IPS-18a (cell line): ENCODE results near the gene CHRDL1.

Experiments used
- H3K27ac ChIP-seq: one replicate; pipeline ENCODE4 v1.5.1; 2013; ENCODE audit warnings: low read length
- H3K27me3 ChIP-seq: one replicate; pipeline ENCODE4 v1.6.1; 2013; ENCODE audit warnings: mild to moderate bottlenecking, low read length; ENCODE audit not compliant: control insufficient read depth, insufficient read depth
- H3K36me3 ChIP-seq: one replicate; pipeline ENCODE4 v1.6.1; 2013; ENCODE audit warnings: low read depth, low read length; ENCODE audit not compliant: control insufficient read depth
- H3K4me1 ChIP-seq: one replicate; pipeline ENCODE4 v1.6.1; 2013; ENCODE audit warnings: low read depth, low read length; ENCODE audit not compliant: control insufficient read depth
- H3K4me3 ChIP-seq: one replicate; pipeline ENCODE4 v1.5.1; 2013; ENCODE audit warnings: low read length
- H3K9ac ChIP-seq: one replicate; pipeline ENCODE4 v1.6.1; 2013; ENCODE audit warnings: mild to moderate bottlenecking, low read length, moderate library complexity
- H3K9me3 ChIP-seq: one replicate; pipeline ENCODE4 v1.6.1; 2013; ENCODE audit warnings: low read depth, low read length; ENCODE audit not compliant: control insufficient read depth

The CHRDL1 gene

DNA sequence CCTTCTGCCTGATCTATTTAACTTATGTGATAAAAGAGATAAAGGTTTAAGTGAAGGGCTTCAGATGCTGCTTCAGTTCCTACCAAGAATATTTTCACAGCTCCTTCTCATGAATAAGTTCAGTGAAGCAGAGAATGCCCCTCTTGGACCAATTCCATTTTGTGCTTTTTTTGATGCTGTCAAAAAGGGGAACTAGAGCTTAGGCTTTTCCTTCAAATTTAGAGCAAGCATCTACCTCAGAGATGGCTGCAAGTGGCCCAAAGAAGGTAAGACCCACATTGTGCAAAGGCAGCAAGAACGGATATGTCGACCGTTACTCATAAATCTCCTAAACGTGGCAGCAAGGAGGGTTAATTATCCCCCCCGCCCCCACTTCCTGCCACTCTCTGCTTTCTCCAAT is 4.5 kb downstream of the CHRDL1 start:
- H3K9ac ChIP-seq, result no peak overlapping the region
- H3K4me1 ChIP-seq, result peaks cover 10% of the 10 kb centered on the region
- no peaks in the 10 kb centered on the region for H3K36me3 ChIP-seq
- no peaks in the 10 kb centered on the region for H3K9me3 ChIP-seq
- no peak overlapping the region for H3K4me3 ChIP-seq
- H3K27ac ChIP-seq, result no peak overlapping the region
- H3K27me3 ChIP-seq, result peaks cover 8% of the 10 kb centered on the region

DNA sequence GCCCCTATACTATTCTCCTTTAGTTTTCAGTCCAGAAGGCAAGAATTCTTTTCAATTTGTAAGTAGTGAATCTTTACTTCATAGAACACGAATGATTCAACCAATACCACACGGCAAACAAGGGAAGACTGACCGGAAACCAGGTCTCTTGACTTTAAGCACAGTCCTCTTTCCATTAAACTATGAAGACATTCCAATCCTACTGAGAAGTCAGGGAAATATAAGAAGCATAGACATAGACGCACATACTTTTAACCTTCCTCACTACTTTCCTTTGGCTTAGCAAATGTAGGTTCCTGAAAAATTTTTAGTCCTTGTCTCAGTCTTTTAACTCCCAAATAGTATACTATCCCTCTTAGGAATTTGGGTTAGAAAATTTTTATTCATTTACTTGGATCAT is 9.1 kb downstream of the CHRDL1 start:
- H3K9me3 ChIP-seq, result no peaks in the 10 kb centered on the region
- no peaks in the 10 kb centered on the region for H3K27me3 ChIP-seq
- H3K27ac ChIP-seq, result no peak overlapping the region
- no peak overlapping the region for H3K9ac ChIP-seq
- no peaks in the 10 kb centered on the region for H3K4me1 ChIP-seq
- H3K36me3 ChIP-seq, result no peaks in the 10 kb centered on the region
- no peak overlapping the region for H3K4me3 ChIP-seq

DNA sequence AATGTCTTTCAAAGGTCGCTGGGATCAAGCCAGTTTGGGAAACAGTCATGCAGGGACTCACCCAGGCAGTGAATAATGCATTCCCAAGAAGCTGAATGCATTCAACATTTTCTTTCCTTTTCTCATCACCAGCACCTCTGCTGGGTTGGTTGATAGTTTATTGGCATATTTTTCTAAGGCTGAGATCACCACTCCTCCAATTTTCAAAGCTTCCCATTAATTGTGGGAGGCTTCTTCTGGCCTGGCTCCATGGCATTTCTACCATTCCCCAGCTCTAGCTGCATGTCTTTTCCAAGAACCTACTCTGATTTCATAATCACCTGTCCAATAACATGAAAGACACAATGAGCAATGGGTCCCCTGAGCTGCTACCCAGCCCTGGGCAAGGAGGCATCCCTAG is 35.8 kb downstream of the CHRDL1 start:
- Histone ChIP-seq H3K36me3 (no peaks in the 10 kb centered on the region), H3K9me3 (peaks cover 3% of the 10 kb centered on the region), H3K4me1 (no peaks in the 10 kb centered on the region), H3K27me3 (no peaks in the 10 kb centered on the region), H3K4me3 (no peak overlapping the region), H3K9ac (no peak overlapping the region), H3K27ac (no peak overlapping the region)

DNA sequence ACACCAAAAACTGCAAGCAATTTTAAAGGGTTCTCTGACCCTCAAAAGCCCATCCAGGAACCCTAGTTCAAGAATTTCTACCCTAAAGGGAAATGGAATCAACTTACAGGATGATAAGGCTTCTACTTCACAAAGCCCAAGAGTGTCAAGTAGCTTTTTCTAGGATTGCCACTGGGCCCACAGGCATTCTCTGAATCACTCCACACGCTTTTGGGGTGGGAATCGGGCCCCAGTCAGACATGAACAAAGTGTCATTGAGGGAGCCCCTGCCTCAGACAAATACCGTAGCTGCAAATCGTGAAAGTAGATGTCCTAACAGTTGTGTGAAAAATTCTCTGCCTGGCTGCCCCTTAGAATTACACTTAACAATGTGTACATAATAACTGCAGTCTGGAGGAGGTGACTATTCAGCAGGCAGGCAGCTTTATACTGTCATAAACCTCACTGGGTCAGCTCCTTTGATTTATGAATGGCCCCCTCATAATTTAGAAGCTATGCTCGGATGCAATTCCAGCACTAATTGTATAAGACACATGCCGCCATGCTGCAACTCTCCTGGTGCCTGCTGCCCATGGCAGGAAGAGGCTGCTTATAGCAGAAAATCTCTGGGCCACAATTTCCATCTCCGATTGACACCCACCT is 36.7 kb downstream of the CHRDL1 start:
- H3K36me3 ChIP-seq, result no peaks in the 10 kb centered on the region
- no peaks in the 10 kb centered on the region for H3K4me1 ChIP-seq
- no peaks in the 10 kb centered on the region for H3K9me3 ChIP-seq
- no peak overlapping the region for H3K4me3 ChIP-seq
- no peak overlapping the region for H3K9ac ChIP-seq
- no peak overlapping the region for H3K27ac ChIP-seq
- no peaks in the 10 kb centered on the region for H3K27me3 ChIP-seq

DNA sequence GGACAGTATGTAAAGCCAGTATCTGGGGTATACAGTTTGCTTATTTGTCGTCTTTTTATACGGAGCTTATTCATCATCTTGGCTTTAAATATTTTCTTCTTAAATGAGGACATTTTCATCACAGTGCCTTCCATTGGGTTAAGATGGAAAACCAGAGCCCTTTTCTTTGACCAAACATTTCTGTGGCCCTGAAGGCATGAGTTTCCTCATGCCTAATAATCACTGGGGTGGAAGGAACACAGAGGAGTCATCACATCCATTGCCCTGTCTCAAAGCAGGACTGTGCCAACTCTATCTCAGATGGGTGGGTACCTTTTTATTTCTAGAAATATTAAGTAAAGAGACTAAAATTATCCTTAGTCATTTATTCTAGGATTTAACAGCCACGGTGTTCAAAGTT is 40.0 kb downstream of the CHRDL1 start:
- Histone ChIP-seq H3K9ac (no peak overlapping the region), H3K27ac (no peak overlapping the region), H3K36me3 (no peaks in the 10 kb centered on the region), H3K27me3 (no peaks in the 10 kb centered on the region), H3K4me1 (no peaks in the 10 kb centered on the region), H3K4me3 (no peak overlapping the region), H3K9me3 (no peaks in the 10 kb centered on the region)

DNA sequence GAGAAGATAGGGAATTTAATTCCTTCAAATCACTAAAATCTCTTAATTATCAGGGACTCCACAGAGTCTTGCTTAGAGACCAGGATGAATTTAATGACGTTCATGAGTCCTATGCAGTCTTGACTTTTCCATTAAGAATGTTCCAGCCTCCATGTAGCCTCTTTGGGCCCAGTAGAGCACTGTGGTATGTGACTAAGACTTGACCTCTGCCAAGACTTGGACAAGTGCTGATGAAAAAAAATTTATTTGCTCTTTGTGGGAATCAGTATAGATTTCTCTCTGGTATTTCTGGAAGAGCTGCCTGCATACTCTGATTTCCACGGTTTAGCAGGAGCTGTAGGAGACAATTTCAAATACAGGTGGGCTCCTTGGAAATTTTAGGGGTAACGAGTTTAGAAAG is 40.6 kb downstream of the CHRDL1 start:
- no peak overlapping the region for H3K4me3 ChIP-seq
- H3K4me1 ChIP-seq, result peaks cover 4% of the 10 kb centered on the region
- no peak overlapping the region for H3K9ac ChIP-seq
- H3K36me3 ChIP-seq, result no peaks in the 10 kb centered on the region
- no peak overlapping the region for H3K27ac ChIP-seq
- H3K9me3 ChIP-seq, result no peaks in the 10 kb centered on the region
- H3K27me3 ChIP-seq, result no peaks in the 10 kb centered on the region

DNA sequence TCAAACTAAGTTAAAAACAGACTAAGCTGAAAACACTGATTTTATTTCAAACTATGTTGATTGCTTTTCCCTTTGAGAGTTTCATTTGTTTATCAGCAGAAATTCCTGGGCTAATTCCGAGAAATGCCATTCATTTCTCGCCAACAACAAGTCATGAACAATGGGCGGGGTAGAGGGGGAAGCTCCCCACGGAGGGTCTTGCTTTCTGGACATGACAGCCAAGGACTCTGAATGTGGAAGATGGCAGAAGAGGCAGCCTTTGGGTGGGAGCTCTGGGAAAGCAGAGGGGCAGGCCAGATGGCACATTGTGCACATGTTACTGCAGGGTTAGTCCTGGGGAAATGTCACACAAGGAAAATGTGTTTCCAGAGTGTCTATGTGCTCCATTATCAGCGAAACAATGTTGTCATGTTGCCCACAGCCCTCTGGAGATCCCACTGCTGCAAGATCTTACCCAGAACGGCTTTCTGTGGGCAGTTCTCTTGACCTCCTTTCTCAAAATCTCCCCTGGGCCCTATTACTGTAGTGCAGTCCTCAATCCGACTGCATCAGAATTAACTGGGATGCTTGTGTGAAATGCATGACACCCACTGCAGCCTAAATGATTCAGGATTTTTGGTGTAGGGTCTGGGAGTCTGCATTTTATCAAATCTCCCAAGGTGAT is 45.0 kb downstream of the CHRDL1 start:
- no peak overlapping the region for H3K4me3 ChIP-seq
- H3K27ac ChIP-seq, result no peak overlapping the region
- H3K27me3 ChIP-seq, result no peaks in the 10 kb centered on the region
- H3K9me3 ChIP-seq, result no peaks in the 10 kb centered on the region
- H3K36me3 ChIP-seq, result no peaks in the 10 kb centered on the region
- peaks cover 5% of the 10 kb centered on the region for H3K4me1 ChIP-seq
- H3K9ac ChIP-seq, result no peak overlapping the region

DNA sequence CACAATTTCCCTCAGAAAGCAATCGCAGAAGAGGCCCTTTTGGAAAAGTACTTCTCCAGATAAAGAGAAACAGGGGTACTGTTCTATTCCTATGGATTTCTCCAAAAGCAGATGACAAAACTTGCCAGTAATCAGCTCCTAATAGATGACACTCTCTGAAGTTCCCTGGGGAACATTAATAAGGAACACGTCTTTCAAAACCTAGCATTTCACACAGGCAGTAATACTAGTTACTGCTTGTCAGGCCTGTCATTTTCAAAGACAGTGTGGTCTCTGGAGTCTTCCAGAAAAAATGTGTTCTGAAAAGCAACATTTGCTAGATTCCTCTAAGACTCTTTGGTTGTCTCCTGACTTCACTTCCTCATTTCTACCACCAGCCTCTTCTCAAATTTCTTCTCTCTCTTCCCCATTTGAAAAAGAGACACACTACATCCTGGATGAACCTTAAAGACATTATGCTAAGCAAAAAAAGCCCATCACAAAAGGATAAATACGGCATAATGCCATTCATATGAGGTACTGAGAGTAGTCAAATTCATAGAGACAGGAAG is 47.3 kb downstream of the CHRDL1 start:
- no peaks in the 10 kb centered on the region for H3K9me3 ChIP-seq
- no peaks in the 10 kb centered on the region for H3K36me3 ChIP-seq
- H3K4me3 ChIP-seq, result no peak overlapping the region
- H3K27ac ChIP-seq, result no peak overlapping the region
- peaks cover 5% of the 10 kb centered on the region for H3K4me1 ChIP-seq
- no peak overlapping the region for H3K9ac ChIP-seq
- H3K27me3 ChIP-seq, result no peaks in the 10 kb centered on the region

DNA sequence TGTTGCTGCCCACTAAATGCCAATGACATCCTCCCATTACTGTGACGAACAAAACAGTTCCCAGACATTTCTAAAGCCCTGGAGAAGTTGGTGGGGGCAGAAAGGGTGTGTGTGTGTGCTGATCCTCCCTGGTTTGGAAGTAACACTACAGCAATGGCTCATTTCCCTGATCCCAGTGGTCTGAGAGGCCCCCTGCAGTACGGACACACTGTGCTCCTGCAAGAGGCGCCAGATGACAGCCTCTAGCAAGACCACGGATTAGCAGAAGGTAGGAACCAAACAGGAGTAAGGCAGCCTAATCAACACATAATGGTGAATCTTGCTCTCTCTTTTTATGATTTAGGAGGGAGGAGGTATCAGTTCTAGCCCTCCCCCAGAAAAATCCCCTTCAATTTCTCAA is 49.6 kb downstream of the CHRDL1 start:
- H3K9ac ChIP-seq, result no peak overlapping the region
- no peak overlapping the region for H3K27ac ChIP-seq
- H3K4me3 ChIP-seq, result no peak overlapping the region
- H3K27me3 ChIP-seq, result no peaks in the 10 kb centered on the region
- no peaks in the 10 kb centered on the region for H3K36me3 ChIP-seq
- peaks cover 5% of the 10 kb centered on the region for H3K4me1 ChIP-seq
- no peaks in the 10 kb centered on the region for H3K9me3 ChIP-seq

DNA sequence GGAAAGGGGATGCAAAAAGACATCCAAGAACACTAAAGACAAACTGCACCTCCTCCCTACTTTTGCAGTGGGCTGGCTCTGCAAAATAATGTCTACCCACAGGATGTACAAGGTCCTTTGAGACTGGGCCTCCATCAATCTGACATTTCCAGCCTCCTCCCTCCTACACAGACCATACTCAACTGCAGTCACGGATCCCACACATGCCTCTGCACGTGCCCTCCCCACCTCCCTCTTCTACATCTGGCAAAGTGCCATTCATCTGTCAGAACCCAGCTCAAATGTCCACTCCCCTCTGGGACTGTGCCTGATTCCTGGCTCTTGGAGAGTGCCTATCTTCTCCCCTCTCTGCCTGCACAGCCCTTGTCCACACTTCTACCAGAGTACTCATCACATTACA is 50.3 kb downstream of the CHRDL1 start:
- no peak overlapping the region for H3K9ac ChIP-seq
- H3K27ac ChIP-seq, result no peak overlapping the region
- H3K9me3 ChIP-seq, result no peaks in the 10 kb centered on the region
- H3K4me3 ChIP-seq, result no peak overlapping the region
- H3K27me3 ChIP-seq, result no peaks in the 10 kb centered on the region
- H3K36me3 ChIP-seq, result no peaks in the 10 kb centered on the region
- peaks cover 3% of the 10 kb centered on the region for H3K4me1 ChIP-seq

DNA sequence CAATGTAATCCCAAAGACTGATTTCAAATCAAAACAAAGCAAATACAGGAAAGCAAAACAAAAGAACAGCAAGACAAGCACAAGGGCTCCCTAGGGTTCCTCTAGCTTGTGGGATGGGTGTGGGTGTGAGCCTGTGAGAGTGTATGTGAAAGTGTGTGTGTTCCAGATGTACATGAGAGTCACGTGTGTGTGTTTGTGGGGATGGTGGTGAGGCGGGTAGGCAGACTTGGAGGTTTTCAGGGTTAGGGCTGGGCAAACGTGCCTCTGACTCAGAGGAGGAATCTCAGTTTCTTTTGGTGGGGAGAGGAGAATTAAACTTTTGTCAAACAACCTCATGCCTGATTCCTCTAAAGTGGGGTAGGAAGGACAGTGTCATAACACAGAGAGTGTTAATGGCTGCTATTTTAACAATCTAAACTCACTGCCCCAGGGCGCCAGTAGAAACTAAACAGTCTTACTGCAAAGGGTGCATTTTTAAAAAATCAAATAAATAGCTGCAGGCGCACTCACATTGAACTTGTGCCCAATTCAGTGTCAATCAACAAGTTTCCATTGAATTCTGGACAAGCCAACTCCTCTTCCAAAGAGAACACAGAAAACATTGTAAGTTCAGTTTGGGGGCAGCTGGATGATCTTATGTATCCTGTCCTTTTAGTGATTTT is 51.8 kb downstream of the CHRDL1 start:
- Histone ChIP-seq H3K4me1 (no peaks in the 10 kb centered on the region), H3K4me3 (no peak overlapping the region), H3K9ac (no peak overlapping the region), H3K27me3 (no peaks in the 10 kb centered on the region), H3K9me3 (no peaks in the 10 kb centered on the region), H3K27ac (no peak overlapping the region), H3K36me3 (no peaks in the 10 kb centered on the region)
